ENCODE data around the gene OPRD1.
"Not testable (repeated sequence)": the region's sequence is repeated elsewhere in the genome, so short reads cannot be mapped to it uniquely, and the experiment has no call there.

OPRD1 gene

GRCh38 chr1:28864695-28865094 lies 52.7 kb downstream of the OPRD1 start:
- DNase-seq (ENCODE audit: low spot score) = no peak

GRCh38 chr1:28865997-28866650 lies 54.2 kb downstream of the OPRD1 start:
- no peak for TF ChIP-seq CTCF (IDR thresholded peaks at IDR 0.05; ENCODE audit: extremely low read depth, missing control alignments)

More at GRCh38 chr1:28864695-28865094, 52.7 kb downstream of the OPRD1 start:
- no peak for TF ChIP-seq CTCF (IDR thresholded peaks at IDR 0.05; ENCODE audit: extremely low read depth, missing control alignments)

GRCh38 chr1:28867850-28868249 lies 55.9 kb downstream of the OPRD1 start:
- TF ChIP-seq CTCF (IDR thresholded peaks at IDR 0.05; ENCODE audit: extremely low read depth, missing control alignments) = no peak
- DNase-seq (ENCODE audit: low spot score) = no peak

More at GRCh38 chr1:28865997-28866650, 54.2 kb downstream of the OPRD1 start:
- DNase-seq (ENCODE audit: low spot score) = no peak

- DNase-seq (ENCODE audit: low spot score) = no peak
- no peak for TF ChIP-seq CTCF (IDR thresholded peaks at IDR 0.05; ENCODE audit: extremely low read depth, missing control alignments)
Observed at GRCh38 chr1:28869952-28870351, 58.0 kb downstream of the OPRD1 start.

GRCh38 chr1:28871631-28872401 lies 59.8 kb downstream of the OPRD1 start:
- TF ChIP-seq CTCF (IDR thresholded peaks at IDR 0.05; ENCODE audit: extremely low read depth, missing control alignments) = no peak
- no peak for DNase-seq (ENCODE audit: low spot score)

GRCh38 chr1:28875134-28875533 lies 63.2 kb downstream of the OPRD1 start:
- DNase-seq (ENCODE audit: low spot score) = not testable (repeated sequence)

- TF ChIP-seq CTCF (IDR thresholded peaks at IDR 0.05; ENCODE audit: extremely low read depth, missing control alignments) = peak; percentile 89
- peak; percentile 78 for DNase-seq (ENCODE audit: low spot score)
Observed at GRCh38 chr1:28877132-28877781, 65.3 kb downstream of the OPRD1 start.

All from GM20000 (cell line).